ENCODE measurements around the gene ZMYND15. TPM values are rescaled to one million over a fixed set of nuclear protein-coding genes. Genes with fewer than 3 reads are reported as not detected.

Gene ZMYND15
- total RNA-seq, 6 donors from 2014 or later: 3.5 to 22.8 (median 11.9) TPM

GRCh38 chr17:4788807-4789700, 49.4 kb downstream of the ZMYND15 start, which contains the start of gene GLTPD2:
Gene GLTPD2, plus strand, starts transcription at chr17:4788964. Its CDS starts 48 bp downstream, at chr17:4789012.
- no peak for ATAC-seq (ENCODE audit: low FRiP score in 2 of 2)
- TF ChIP-seq POLR2A (IDR thresholded peaks at IDR 0.05): no peak
- no peak for TF ChIP-seq POLR2AphosphoS5 (IDR thresholded peaks at IDR 0.05)
- TF ChIP-seq, protein P1, sequence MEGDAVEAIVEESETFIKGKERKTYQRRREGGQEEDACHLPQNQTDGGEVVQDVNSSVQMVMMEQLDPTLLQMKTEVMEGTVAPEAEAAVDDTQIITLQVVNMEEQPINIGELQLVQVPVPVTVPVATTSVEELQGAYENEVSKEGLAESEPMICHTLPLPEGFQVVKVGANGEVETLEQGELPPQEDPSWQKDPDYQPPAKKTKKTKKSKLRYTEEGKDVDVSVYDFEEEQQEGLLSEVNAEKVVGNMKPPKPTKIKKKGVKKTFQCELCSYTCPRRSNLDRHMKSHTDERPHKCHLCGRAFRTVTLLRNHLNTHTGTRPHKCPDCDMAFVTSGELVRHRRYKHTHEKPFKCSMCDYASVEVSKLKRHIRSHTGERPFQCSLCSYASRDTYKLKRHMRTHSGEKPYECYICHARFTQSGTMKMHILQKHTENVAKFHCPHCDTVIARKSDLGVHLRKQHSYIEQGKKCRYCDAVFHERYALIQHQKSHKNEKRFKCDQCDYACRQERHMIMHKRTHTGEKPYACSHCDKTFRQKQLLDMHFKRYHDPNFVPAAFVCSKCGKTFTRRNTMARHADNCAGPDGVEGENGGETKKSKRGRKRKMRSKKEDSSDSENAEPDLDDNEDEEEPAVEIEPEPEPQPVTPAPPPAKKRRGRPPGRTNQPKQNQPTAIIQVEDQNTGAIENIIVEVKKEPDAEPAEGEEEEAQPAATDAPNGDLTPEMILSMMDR (IDR thresholded peaks at IDR 0.05): no peak
- TF ChIP-seq EP300 (IDR thresholded peaks at IDR 0.05): no peak

GRCh38 chr17:4789701-4789950, 50.0 kb downstream of the ZMYND15 start:
- Histone ChIP-seq H3K27ac (peak overlapping the region; percentile 89 to 97 (median 92)), H3K36me3 (no peaks in the 10 kb centered on the region), H3K27me3 (peaks cover 0 to 6% (median 0%) of the 10 kb centered on the region in 4 donors), H3K4me3 (peak overlapping the region; percentile 70 to 79 (median 78)), H3K9me3 (no peaks in the 10 kb centered on the region), H3K4me1 (peaks cover 33 to 47% (median 39%) of the 10 kb centered on the region in 4 donors)
- DNase-seq (no peak), ATAC-seq (ENCODE audit: low FRiP score in 2 of 2) (no peak)
- TF ChIP-seq, protein P1 (IDR thresholded peaks at IDR 0.05): no peak
- 0% methylated on average over 20 of the region's 25 CpGs; no CpG with 5 or more reads in 1 of the 2 donors for WGBS, 2 donors

More at GRCh38 chr17:4788807-4789700, 49.4 kb downstream of the ZMYND15 start, which contains the start of gene GLTPD2:
- WGBS, 2 donors: 46 to 53% methylated on average over 42 to 49 of the region's 62 CpGs
- DNase-seq: peak in 1 of 2 donors; percentile 84
- Histone ChIP-seq H3K27ac (peak within 1 kb of the TSS; percentile 89 to 97 (median 92)), H3K4me3 (peak within 1 kb of the TSS; percentile 70 to 79 (median 78)), H3K36me3 (no peaks in the 10 kb centered on the region), H3K9me3 (no peaks in the 10 kb centered on the region), H3K4me1 (peaks cover 33 to 47% (median 39%) of the 10 kb centered on the region in 4 donors), H3K27me3 (peaks cover 0 to 6% (median 0%) of the 10 kb centered on the region in 4 donors)

DNA sequence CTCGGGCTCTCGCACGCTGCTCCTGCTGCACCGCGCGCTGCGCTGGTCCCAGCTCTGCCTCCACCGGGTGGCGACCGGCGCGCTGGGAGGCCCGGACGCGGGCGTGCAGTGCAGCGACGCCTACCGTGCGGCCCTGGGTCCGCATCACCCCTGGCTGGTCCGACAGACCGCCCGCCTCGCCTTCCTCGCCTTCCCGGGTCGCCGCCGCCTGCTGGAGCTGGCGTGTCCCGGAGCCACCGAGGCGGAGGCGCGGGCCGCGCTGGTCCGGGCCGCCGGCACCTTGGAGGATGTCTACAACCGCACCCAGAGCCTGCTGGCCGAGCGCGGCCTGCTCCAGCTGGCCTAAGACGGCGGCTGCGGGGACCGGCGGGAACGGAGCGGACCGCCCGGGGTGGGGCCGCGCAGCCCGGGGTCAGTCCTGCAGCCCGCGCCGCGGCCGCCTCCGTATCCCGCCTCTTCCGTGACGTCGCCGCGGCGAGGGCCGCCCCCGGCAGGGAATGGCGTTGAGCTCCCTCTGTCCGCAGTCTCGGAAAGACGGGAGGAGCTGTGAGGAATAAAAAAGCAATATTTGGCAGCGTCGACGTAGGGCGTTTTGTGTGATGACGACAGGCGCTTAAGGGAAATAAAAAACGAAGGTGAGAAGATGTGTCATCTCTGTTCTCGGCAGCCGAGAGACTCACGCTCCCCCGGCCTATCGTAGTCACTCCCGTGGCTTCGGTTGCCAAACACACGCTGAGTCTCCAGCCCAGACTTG, 50.5 kb downstream of the ZMYND15 start:
- 0% methylated on average over 27 to 52 of the region's 91 CpGs for WGBS, 2 donors
- H3K27ac ChIP-seq: peak overlapping the region; percentile 89 to 97 (median 92)
- H3K36me3 ChIP-seq: no peaks in the 10 kb centered on the region
- TF ChIP-seq POLR2AphosphoS5 (IDR thresholded peaks at IDR 0.05) (peak; percentile 64), EP300 (IDR thresholded peaks at IDR 0.05) (peak in 1 of 4 donors; percentile 15), POLR2A (IDR thresholded peaks at IDR 0.05) (peak in 3 of 4 donors; percentile 56 to 96 (median 85))
- TF ChIP-seq, protein P1 (IDR thresholded peaks at IDR 0.05): peak; percentile 70 to 99 (median 98)
- peaks cover 32 to 46% (median 37%) of the 10 kb centered on the region in 4 donors for H3K4me1 ChIP-seq
- H3K9me3 ChIP-seq: no peaks in the 10 kb centered on the region
- DNase-seq: peak; percentile 90 to 97
- H3K4me3 ChIP-seq: peak overlapping the region; percentile 70 to 79 (median 78)
- ATAC-seq (ENCODE audit: low FRiP score in 2 of 2): peak; percentile 92 to 95
- peaks cover 0 to 5% (median 0%) of the 10 kb centered on the region in 4 donors for H3K27me3 ChIP-seq

DNA sequence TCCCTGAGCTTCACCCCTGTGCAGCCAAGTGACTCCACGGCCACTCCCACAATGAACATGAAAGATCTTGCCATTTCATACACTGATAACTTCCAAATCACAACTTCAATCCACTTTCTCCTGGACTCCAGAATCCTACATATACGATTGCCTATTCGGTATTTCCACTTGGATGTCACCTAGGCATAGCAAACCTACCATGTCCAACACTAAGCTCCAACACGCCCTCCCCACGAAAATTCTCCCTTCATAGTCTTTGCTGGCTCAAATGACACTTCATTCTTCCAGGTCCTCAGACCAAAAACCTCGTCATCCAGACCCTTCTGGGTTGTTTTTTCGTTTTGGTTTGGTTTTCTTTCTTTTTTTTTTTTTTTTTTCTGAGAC, 51.1 kb downstream of the ZMYND15 start:
- Histone ChIP-seq H3K9me3 (no peaks in the 10 kb centered on the region), H3K36me3 (no peaks in the 10 kb centered on the region), H3K27me3 (no peaks in the 10 kb centered on the region), H3K4me3 (peak overlapping the region in 3 of 4 donors; percentile 70 to 79 (median 79)), H3K4me1 (peaks cover 29 to 40% (median 33%) of the 10 kb centered on the region in 4 donors), H3K27ac (peak overlapping the region; percentile 89 to 97 (median 92))
- no peak for DNase-seq
- no peak for TF ChIP-seq POLR2AphosphoS5 (IDR thresholded peaks at IDR 0.05)
- 49 to 51% methylated on average over 7 of the region's 7 CpGs for WGBS, 2 donors
- no peak for ATAC-seq (ENCODE audit: low FRiP score in 2 of 2)

GRCh38 chr17:4795168-4795567, 55.5 kb downstream of the ZMYND15 start:
- H3K36me3 ChIP-seq: peaks cover 0 to 23% (median 12%) of the 10 kb centered on the region in 4 donors

More at GRCh38 chr17:4795168-4795567, 55.5 kb downstream of the ZMYND15 start:
- Histone ChIP-seq H3K27me3 (no peaks in the 10 kb centered on the region), H3K4me3 (no peak overlapping the region), H3K4me1 (peaks cover 9 to 17% (median 14%) of the 10 kb centered on the region in 4 donors), H3K27ac (peak overlapping the region in 2 of 4 donors; percentile 87 to 89), H3K9me3 (no peaks in the 10 kb centered on the region)
- DNase-seq (no peak), ATAC-seq (ENCODE audit: low FRiP score in 2 of 2) (no peak)
- TF ChIP-seq POLR2AphosphoS5 (IDR thresholded peaks at IDR 0.05) (no peak), EP300 (IDR thresholded peaks at IDR 0.05) (no peak), POLR2A (IDR thresholded peaks at IDR 0.05) (no peak)
- TF ChIP-seq, protein P1 (IDR thresholded peaks at IDR 0.05): no peak
- 96% methylated on average over 1 of the region's 1 CpG for WGBS, 2 donors
